ENCODE results near the gene CD80. TPM values are rescaled to one million over a fixed set of nuclear protein-coding genes. Genes with fewer than 3 reads are reported as not detected.

CD80 gene
- total RNA-seq, 1 experiment from 2014 or later: not detected

- no peak for DNase-seq (ENCODE audit: low read depth)
These were observed 59.1 kb downstream of the CD80 start for GRCh38 chr3:119500265-119500664.

- DNase-seq (ENCODE audit: low read depth): peak; percentile 99
These were observed 61.0 kb downstream of the CD80 start, which contains the start of gene TIMMDC1 for GRCh38 chr3:119498186-119499011. Gene TIMMDC1, plus strand, starts transcription at chr3:119498547. Its CDS starts 187 bp downstream, at chr3:119498734.

- peak; percentile 44 for DNase-seq (ENCODE audit: low read depth)
These were observed 61.6 kb downstream of the CD80 start for GRCh38 chr3:119497820-119498185.

GRCh38 chr3:119494597-119494996, 64.8 kb downstream of the CD80 start:
- no peak for DNase-seq (ENCODE audit: low read depth)

- DNase-seq (ENCODE audit: low read depth): no peak
These were observed 66.6 kb downstream of the CD80 start for GRCh38 chr3:119492810-119493209.

GRCh38 chr3:119492128-119492527, 67.3 kb downstream of the CD80 start:
- no peak for DNase-seq (ENCODE audit: low read depth)

- no peak for DNase-seq (ENCODE audit: low read depth)
These were observed 69.3 kb downstream of the CD80 start for GRCh38 chr3:119490153-119490552.

GRCh38 chr3:119485563-119485962, 73.9 kb downstream of the CD80 start:
- no peak for DNase-seq (ENCODE audit: low read depth)

- no peak for DNase-seq (ENCODE audit: low read depth)
These were observed 76.3 kb downstream of the CD80 start for GRCh38 chr3:119483101-119483500.

- DNase-seq (ENCODE audit: low read depth): no peak
These were observed 78.3 kb downstream of the CD80 start for GRCh38 chr3:119481079-119481478.

Other genes with a start within 250 kb of the CD80 start
- 40.8 and 41.5 TPM in 2 replicates for gene TMEM39A, start 96.0 kb downstream of the CD80 start, total RNA-seq (2014; rRNA removed; shearing (Covaris generic))
- 17.9 and 19.7 TPM in 2 replicates for gene POGLUT1, start 90.7 kb downstream of the CD80 start, total RNA-seq (2014; rRNA removed; shearing (Covaris generic))
- 214 and 244 TPM in 2 replicates for gene TIMMDC1, start 61.1 kb downstream of the CD80 start, total RNA-seq (2014; rRNA removed; shearing (Covaris generic))
- not detected in 2 replicates for gene ADPRH, start 19.9 kb upstream of the CD80 start, total RNA-seq (2014; rRNA removed; shearing (Covaris generic))
- not detected in 2 replicates for gene PLA1A, start 38.3 kb upstream of the CD80 start, total RNA-seq (2014; rRNA removed; shearing (Covaris generic))
- 0.37 and 0.39 TPM in 2 replicates for gene POPDC2, start 101.0 kb upstream of the CD80 start, total RNA-seq (2014; rRNA removed; shearing (Covaris generic))
- gene COX17, start 117.8 kb upstream of the CD80 start, total RNA-seq (2014; rRNA removed; shearing (Covaris generic)): 109 and 121 TPM in 2 replicates
- gene CFAP91, start 143.4 kb upstream of the CD80 start, total RNA-seq (2014; rRNA removed; shearing (Covaris generic)): 0.13 TPM in 1 of 2 replicates, not detected in the other
- 0.03 TPM in 2 replicates for gene NR1I2, start 222.5 kb upstream of the CD80 start, total RNA-seq (2014; rRNA removed; shearing (Covaris generic))

Measured in HT1080 (cell line).